ENCODE measurements around the gene TBP. TPM values are rescaled to one million over a fixed set of nuclear protein-coding genes. Genes with fewer than 3 reads are reported as not detected.

The TBP gene
- total and polyA plus RNA-seq, 2 of the 13 experiments (the other 11 are each of a cell fraction or from before 2014, with no cell fraction given), result 21.7 to 28.1 TPM

DNA sequence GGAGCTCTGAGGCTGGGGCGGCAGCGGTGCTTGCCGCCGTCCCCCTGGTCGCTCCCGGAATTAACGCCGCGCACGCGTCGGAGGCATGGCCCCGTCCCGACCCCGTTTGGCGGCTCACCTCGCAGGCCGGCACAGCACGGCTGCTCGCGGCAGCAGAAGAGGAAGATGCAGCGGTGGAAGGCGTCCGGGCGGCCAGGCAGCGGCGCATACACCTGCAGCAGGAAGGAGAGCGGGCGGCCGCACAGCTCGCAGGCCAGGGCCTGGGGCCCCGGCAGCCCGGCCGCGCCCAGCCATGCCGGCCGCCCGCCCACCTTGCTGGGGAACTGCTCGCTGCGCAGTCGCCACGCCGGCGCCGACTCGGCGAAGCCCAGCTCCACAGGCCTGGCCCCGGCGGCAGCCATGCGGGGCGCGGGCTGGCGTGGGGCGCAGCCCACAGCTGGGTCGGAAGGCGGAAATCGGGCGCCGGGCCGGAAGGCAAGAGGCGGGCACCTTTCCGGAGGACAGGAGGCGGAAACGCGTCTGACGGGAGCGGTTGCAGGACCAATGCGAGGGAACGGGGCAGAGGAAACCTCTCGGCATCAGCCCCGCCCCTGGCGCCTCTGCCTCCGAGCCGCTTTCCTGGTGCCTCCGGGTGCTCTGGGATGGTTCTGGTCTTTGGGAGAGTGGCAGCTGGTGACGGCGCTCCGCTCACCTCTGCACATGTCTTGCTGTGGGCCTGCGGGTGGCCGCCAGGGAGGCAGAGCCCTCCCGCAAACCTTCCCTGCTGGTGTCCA lies 30.2 kb downstream of the TBP start, which contains the start of gene PDCD2 (continued):
- TF ChIP-seq, protein P1, sequence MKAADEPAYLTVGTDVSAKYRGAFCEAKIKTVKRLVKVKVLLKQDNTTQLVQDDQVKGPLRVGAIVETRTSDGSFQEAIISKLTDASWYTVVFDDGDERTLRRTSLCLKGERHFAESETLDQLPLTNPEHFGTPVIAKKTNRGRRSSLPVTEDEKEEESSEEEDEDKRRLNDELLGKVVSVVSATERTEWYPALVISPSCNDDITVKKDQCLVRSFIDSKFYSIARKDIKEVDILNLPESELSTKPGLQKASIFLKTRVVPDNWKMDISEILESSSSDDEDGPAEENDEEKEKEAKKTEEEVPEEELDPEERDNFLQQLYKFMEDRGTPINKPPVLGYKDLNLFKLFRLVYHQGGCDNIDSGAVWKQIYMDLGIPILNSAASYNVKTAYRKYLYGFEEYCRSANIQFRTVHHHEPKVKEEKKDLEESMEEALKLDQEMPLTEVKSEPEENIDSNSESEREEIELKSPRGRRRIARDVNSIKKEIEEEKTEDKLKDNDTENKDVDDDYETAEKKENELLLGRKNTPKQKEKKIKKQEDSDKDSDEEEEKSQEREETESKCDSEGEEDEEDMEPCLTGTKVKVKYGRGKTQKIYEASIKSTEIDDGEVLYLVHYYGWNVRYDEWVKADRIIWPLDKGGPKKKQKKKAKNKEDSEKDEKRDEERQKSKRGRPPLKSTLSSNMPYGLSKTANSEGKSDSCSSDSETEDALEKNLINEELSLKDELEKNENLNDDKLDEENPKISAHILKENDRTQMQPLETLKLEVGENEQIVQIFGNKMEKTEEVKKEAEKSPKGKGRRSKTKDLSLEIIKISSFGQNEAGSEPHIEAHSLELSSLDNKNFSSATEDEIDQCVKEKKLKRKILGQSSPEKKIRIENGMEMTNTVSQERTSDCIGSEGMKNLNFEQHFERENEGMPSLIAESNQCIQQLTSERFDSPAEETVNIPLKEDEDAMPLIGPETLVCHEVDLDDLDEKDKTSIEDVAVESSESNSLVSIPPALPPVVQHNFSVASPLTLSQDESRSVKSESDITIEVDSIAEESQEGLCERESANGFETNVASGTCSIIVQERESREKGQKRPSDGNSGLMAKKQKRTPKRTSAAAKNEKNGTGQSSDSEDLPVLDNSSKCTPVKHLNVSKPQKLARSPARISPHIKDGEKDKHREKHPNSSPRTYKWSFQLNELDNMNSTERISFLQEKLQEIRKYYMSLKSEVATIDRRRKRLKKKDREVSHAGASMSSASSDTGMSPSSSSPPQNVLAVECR (CRISPR knock-in tag; IDR thresholded peaks at IDR 0.05; ENCODE audit: borderline replicate concordance), result peak; percentile 94; the same call in 1 of the 2 replicates
- peak; percentile 89 for TF ChIP-seq ETV5 (CRISPR knock-in tag; IDR thresholded peaks at IDR 0.05; ENCODE audit: borderline replicate concordance)
- TF ChIP-seq ZNF552 (CRISPR knock-in tag; IDR thresholded peaks at IDR 0.05; ENCODE audit: borderline replicate concordance), result 0 out of 2 replicates have a peak, but pooled peaks have one; percentile 16
- peak; percentile 71 for TF ChIP-seq HNRNPLL (IDR thresholded peaks at IDR 0.05; ENCODE audit: low read depth, low read length, poor library complexity, severe bottlenecking)
- TF ChIP-seq SRSF1 (optimal IDR thresholded peaks at IDR 0.05; ENCODE audit: low read depth, low read length), result peak; percentile 73
- no peak for TF ChIP-seq ZNF512B (CRISPR knock-in tag; IDR thresholded peaks at IDR 0.05; ENCODE audit: borderline replicate concordance)
- TF ChIP-seq KDM5B (CRISPR knock-in tag; IDR thresholded peaks at IDR 0.05; ENCODE audit: borderline replicate concordance), result peak; percentile 82
- no peak for TF ChIP-seq ZNF235 (CRISPR knock-in tag; IDR thresholded peaks at IDR 0.05; ENCODE audit: borderline replicate concordance)
- TF ChIP-seq, protein P2, sequence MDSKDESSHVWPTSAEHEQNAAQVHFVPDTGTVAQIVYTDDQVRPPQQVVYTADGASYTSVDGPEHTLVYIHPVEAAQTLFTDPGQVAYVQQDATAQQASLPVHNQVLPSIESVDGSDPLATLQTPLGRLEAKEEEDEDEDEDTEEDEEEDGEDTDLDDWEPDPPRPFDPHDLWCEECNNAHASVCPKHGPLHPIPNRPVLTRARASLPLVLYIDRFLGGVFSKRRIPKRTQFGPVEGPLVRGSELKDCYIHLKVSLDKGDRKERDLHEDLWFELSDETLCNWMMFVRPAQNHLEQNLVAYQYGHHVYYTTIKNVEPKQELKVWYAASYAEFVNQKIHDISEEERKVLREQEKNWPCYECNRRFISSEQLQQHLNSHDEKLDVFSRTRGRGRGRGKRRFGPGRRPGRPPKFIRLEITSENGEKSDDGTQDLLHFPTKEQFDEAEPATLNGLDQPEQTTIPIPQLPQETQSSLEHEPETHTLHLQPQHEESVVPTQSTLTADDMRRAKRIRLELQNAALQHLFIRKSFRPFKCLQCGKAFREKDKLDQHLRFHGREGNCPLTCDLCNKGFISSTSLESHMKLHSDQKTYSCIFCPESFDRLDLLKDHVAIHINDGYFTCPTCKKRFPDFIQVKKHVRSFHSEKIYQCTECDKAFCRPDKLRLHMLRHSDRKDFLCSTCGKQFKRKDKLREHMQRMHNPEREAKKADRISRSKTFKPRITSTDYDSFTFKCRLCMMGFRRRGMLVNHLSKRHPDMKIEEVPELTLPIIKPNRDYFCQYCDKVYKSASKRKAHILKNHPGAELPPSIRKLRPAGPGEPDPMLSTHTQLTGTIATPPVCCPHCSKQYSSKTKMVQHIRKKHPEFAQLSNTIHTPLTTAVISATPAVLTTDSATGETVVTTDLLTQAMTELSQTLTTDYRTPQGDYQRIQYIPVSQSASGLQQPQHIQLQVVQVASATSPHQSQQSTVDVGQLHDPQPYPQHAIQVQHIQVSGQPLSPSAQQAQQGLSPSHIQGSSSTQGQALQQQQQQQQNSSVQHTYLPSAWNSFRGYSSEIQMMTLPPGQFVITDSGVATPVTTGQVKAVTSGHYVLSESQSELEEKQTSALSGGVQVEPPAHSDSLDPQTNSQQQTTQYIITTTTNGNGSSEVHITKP (CRISPR knock-in tag; IDR thresholded peaks at IDR 0.05; ENCODE audit: low read depth), result peak; percentile 38; the same call in 1 of the 2 replicates
- TF ChIP-seq, protein P3, sequence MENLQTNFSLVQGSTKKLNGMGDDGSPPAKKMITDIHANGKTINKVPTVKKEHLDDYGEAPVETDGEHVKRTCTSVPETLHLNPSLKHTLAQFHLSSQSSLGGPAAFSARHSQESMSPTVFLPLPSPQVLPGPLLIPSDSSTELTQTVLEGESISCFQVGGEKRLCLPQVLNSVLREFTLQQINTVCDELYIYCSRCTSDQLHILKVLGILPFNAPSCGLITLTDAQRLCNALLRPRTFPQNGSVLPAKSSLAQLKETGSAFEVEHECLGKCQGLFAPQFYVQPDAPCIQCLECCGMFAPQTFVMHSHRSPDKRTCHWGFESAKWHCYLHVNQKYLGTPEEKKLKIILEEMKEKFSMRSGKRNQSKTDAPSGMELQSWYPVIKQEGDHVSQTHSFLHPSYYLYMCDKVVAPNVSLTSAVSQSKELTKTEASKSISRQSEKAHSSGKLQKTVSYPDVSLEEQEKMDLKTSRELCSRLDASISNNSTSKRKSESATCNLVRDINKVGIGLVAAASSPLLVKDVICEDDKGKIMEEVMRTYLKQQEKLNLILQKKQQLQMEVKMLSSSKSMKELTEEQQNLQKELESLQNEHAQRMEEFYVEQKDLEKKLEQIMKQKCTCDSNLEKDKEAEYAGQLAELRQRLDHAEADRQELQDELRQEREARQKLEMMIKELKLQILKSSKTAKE (CRISPR knock-in tag; IDR thresholded peaks at IDR 0.05; ENCODE audit: borderline replicate concordance), result no peak
- TF ChIP-seq TBX3 (IDR thresholded peaks at IDR 0.05; ENCODE audit: borderline replicate concordance), result no peak
- peak; percentile 25; the same call in 1 of the 2 replicates for TF ChIP-seq ZNF773 (CRISPR knock-in tag; IDR thresholded peaks at IDR 0.05; ENCODE audit: borderline replicate concordance)

Data from HepG2 (cell line).